Fibroblast of skin of left quadriceps (primary cell): ENCODE results near the gene SUCLG2.

Source experiments
- DNase-seq, 2 experiments: peaks; one replicate each; pipeline ENCODE4 v3.0.0-alpha.2; 2013; ENCODE audit warnings: low read depth in 2 of 2

The SUCLG2 gene, protein sequence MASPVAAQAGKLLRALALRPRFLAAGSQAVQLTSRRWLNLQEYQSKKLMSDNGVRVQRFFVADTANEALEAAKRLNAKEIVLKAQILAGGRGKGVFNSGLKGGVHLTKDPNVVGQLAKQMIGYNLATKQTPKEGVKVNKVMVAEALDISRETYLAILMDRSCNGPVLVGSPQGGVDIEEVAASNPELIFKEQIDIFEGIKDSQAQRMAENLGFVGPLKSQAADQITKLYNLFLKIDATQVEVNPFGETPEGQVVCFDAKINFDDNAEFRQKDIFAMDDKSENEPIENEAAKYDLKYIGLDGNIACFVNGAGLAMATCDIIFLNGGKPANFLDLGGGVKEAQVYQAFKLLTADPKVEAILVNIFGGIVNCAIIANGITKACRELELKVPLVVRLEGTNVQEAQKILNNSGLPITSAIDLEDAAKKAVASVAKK

DNA sequence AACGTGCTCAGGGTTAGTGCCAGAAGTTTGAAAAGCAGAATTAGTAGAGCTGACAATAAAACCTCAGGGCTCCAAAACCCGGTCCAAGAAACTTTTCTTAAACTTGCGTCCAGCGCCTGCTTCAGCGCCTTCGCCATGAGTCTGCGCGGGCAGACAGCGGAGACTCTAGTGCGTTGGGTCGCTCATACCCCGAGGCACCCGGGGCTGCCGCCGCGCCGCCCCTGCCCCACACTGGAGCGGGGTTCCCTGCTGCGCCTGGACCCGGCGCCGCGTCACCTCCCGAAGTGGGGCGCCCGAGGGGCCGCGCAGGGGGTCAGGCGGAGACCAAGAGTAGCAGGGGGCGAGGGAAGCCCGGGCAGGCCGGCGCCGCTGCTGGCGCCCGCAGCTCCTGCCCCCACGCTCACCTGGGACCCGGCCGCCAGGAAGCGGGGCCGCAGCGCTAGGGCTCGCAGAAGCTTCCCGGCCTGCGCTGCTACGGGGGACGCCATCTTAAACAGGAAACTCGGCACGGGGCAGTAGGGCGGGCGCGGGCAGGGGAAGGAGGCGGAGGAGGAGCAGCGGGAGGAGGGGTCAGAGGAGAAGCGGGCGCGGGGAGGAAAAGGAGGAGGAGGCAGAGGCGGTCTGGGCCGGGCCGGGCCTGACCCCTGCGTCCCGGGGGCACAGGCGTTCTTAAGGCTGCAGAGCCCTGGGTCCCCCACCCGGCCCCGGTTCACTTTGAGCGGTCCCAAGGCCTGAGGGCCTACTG is at the start of gene SUCLG2:
TSS of gene SUCLG2 (minus strand) at position 514 of the 745 bp plus-strand sequence. CDS start at position 488, 26 bp downstream.
- DNase-seq = peak; percentile 64 to 67

DNA sequence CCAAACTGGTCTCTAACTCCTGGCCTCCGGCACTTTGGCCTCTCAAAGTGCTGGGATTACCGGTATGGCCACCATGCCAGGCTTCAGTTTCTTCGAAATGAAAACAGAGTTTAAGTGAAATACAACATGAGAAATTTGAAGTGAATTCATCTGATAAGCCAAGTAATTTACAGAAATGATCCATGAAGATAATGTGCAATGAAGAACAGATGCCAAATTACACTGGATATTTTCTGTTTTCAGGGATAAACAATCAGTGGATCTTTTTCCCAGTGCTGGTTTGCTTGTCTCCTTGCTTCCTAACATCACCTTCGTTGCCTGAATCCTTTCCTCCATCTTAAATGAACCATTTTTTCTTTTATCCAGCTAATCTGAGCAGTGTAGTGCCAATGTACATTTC is 46.2 kb upstream of the SUCLG2 start:
- DNase-seq = no peak

DNA sequence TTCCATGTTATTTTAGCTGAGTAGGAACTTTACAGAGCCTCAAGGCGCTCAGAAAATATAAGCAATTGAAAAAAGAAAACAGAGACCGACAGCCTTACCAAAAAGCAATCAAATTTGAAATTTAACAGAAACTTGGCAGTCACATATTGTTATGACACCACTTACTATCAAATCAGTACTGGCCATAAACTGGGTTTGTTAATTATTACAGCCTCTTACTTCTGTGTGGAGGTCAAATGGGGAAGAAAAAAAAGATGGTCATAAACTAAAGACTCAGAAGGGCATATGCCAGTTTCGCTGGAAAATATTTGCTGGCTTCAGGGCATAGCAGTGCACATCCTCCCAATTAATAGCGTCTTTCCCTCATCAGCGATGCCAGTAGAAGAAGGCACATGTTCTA is 45.5 kb upstream of the SUCLG2 start:
- DNase-seq = no peak

DNA sequence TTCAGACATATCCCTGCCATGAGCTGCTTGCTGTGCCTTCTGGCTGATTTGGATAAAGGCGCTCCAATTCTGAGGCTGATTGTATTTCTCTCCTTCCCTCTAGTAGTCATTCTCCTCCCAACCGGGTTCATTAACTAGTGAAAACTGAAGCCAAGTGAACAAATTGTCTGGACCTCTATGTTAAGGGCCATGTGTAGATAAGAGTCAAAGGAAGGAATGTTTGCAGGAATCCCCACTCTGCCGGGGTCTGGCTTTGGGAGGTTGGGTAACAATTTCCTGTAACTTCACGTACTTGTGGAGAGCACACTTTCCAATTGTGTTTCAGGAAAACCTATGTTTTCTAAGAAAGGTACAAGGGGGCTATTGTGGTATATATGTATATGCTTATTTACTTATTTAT is 38.2 kb upstream of the SUCLG2 start:
- DNase-seq = no peak

DNA sequence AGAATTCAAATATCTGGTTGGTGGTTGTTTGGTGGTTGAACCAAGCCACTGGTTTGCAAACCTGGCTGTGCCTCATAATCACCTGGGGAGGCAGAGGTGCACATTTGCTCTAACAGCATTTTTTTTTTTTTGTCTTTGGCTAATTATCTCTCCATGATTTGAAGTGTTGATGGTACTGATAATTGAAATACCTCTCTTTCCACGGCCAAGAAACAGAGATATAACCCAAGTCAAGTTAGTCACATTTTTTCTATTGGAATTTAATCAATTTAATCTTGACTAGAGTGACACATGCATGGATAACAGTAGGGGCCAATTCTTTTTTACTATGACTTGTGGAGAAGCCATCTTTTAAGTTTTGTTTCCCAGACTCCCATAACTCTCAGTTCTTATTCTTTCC is 37.5 kb upstream of the SUCLG2 start:
- no peak for DNase-seq

DNA sequence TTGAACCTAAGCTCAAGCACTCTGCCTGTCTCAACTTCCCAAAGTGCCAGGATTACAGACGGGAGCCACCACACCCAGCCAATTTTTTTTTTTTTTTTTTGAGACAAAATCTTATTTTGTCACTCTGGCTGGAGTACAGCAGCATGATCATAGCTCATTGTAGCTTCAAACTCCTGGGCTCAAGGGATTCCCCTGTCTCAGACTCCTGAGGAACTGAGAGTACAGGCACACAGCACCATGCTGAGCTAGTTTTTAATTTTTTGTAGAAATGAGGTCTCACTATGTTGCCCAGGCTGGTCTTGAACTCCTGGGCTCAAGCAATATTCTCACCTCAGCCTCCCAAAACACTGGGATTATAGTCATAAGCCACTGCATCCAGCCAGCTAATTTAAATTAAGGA is 36.8 kb upstream of the SUCLG2 start:
- no peak for DNase-seq

DNA sequence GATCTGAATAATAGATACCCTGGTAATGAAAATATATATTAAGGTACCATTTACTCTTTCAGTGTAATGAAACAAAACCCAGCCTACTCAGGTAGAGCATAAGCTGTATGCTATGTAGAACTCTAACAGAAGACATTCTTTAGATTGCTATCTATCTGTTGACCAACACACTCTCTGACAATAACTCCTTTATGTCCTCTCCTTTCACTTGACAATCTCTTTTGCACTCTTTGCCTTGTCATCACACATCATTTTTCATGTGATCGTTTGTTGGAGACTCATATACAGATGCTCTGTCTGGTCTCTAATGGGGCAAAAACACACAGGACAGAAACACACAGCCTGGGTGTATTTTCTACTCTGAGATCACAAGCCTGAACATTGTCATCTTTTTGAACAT is 35.4 kb upstream of the SUCLG2 start:
- DNase-seq = no peak

DNA sequence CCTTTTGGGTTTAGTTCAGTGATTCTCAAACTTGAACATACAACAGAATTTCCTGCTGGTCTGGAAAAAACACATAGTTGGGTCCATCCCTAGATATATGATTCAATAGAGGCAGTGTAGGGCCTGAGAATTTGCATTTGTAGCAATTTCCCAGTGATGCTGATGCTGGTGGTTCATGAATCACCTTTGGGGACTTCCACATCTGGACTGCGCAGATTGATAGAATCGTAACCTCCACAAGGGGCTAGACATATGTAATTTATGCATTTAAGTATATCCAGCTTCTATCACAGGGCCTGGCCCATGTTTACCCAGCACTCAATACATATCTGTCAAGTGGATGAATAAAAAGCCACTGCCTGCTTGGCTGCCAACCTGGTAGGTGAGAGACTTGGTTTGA is 33.8 kb upstream of the SUCLG2 start:
- no peak for DNase-seq

DNA sequence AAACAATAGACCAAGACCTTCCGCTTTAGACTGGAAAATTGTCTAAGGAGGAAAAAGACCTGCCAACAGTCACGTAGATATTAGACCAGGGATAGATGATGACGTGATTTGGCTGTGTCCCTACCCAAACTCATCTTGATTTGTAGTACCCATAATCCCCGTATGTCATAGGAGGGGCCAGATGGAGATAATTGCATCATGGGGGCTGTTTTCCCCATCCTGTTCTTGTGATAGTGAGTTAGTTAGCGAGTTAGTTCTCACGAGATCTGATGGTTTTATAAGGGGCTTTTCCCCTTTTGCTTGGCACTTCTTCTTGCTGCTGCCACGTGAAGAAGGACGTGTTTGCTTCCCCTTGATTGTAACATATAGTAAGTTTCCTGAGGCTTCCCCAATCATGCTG is 31.7 kb upstream of the SUCLG2 start:
- DNase-seq = no peak

DNA sequence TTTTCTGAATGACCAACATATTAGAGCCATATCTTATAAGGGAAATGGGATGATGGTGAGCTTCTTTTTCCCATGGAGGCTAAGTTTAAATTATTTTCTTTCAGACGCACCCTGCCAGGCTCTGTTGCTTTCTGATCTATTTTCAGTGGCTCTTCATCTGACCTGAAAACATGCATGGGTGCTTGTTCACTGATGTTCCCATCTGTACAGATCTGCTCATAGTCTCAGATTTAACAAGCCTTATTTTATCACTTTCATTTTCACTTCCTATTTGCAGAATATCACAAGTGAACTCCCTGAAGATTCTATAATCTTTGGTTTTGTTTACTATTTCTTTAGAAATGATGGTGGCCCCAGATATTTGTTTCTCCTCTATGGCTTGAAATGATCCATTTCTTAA is 31.1 kb upstream of the SUCLG2 start:
- DNase-seq = no peak

DNA sequence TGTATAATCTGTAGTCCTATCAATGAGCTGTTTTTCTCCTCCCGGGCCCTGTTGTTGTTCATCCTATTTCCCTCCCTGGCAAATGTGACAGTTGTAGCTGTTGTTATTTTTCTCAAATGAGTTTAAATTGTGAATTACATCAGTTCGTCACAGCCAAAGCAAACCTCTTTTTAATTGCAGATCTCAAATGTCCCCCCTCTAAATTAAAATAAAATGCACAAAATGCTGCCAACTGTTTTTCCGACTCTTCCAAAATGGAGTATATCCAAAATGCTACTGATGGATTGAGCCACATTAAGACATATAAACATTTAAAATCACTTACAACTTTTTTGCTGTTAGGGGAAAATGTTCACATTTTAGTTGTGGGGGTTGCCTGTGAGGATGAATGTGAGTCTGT is 29.8 kb upstream of the SUCLG2 start:
- DNase-seq = no peak

DNA sequence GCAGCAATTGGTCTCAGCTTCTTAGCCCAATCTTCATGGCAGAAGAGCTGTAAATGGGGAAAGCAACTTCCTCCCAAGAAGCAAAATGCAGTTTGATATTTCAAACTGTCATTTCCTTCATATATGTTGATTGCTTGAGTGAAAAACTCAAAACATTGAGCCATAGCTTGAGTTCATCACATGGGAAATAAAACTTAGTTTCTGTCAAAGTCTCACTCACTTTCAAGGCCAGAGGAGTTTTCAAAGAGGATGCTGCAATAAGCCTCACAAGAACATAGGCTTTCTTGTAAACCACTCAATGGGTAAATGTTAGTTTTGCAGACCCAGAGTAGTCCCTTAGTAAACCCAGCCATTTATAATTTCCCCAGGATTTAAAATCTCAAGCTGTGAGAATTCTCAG is 29.1 kb upstream of the SUCLG2 start:
- DNase-seq = no peak

DNA sequence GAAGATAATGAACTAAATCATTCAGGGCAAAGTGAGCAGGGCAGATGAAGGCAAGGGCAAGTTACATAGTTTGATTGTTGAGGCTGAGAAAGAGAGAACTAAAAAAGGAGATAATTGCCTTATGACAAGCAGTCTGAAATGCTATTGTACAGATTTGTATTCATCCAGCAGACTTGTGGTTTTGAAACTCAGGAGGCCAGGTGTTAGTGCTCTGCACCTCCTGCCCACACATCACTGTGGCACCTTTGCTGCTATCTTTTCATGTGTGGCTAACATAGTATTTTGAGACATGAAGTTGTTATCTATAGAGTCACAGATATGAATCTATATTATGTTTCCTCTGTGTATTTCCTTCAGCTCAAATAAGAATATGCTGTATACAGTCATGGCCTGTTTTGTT is 24.3 kb upstream of the SUCLG2 start:
- no peak for DNase-seq

DNA sequence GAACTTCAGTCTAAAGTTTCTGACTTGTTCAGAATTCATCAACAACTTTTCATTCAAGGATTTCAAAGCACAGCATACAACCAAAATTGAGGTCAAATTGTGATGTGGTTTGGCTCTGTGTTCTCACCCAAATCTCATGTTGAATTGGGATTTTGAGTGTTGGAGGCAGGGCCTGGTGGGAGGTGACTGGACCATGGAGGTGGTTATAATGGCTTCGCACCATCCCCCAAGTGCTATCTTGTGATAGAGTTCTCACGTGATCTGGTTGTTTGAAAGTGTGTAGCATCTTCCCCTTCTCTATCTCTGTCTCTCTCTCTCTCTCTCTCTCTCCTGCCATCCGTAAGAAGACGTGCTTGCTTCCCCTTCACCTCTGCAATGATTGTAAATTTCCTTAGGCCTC is 19.6 kb upstream of the SUCLG2 start:
- no peak for DNase-seq

DNA sequence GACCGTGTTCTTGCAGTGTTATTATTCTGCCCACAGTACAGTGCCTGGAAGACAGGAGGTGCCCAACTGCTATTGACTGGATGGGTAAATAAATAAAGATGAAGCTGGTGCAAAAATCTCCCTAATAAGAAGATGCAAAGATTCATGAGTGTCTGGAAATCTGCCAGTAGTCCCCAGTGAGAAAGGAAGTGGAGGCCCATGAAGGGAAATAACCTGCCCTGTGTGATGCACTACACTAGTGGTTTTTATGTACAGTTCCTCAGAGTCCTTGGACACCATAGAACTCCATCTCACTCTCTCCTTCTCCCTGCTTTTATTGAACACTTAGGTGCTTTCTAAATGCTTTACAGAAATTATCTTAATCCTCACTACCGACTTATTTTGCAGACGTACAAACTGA is 8.3 kb upstream of the SUCLG2 start:
- DNase-seq = no peak

DNA sequence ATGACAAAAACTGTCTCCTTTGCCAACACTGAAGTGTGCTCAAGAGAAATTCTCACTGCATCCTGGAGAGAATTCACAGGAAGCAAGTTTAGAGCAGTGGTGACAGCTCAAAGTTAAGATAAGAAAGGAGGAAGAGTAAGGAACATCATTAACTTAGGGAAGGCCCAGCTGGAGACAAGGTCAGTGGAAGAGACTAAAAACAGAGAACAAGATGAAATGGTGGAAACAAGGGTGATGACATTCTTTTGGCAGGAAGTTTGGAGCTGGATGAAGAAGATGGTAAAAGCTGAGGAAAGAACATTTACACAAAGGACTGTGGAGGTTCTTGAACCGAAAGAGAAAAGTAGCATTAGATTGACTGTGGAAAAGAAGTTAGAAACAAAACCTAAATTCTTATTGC is 6.7 kb upstream of the SUCLG2 start:
- no peak for DNase-seq

DNA sequence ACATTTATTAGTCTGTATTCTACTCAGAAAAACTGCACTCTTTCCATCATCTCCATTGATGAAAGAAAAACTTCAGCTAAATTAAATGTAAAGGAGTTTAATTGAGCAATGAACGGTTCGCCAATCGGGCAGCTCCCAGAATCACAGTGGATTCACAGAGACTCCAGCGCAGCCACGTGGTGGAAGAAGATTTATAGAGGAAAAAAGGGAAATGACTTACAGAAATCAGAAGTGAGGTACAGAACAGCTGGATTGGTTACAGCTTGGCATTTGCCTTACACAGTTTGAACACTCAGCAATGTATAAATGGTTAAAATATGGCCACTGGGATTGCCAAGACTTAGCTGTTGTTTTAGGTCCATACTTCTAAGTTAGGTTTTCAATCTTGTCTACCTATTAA is 2.8 kb upstream of the SUCLG2 start:
- DNase-seq = no peak

DNA sequence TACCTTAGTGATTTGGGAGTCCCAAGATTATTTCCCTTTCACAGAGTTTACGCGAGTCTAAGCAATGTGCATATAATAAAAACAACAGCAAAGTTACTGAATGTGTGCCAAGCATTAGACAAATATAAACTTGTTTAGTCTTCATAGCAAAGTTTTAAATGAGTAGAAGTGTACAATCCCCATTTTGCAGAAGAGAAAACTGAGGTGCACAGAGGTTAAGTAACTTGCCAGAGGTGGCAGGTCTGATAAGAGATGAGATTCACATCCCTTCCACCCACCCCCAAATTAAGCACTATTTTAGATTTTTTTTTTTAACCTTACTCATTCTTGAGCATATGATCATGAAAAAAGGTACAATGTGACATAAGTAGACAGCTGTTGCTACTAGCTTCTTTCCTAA is 2.2 kb upstream of the SUCLG2 start:
- DNase-seq = no peak

DNA sequence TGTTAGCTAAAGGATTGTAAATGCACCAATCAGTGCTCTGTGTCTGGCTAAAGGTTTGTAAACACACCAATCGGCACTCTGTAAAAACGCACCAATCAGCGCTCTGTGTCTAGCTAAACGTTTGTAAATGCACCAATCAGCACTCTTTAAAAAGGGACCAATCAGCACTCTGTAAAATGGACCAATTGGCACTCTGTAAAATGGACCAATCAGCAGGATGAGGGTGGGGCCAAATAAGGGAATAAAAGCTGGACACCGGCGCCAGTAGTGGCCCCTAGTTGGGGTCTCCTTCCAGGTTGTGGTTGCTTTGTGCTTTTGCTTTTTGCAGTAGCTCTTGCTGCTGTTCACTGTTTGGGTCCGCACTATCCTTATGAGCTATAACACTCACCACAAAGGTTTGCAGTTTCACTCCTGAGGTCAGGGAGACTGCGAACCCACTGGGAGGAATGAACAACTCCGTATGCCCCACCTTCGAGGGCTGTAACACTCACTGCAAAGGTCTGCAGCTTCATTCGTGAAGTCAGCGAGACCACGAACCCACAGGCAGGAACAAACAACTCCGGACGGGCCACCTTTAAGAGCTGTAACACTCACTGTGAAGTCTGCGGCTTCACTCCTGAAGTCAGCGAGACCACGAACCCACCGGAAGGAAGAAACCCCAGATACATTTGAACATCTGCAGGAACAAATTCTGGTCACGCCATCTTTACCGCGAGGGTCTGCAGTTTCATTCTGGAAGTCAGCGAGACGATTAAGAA is 1.1 kb upstream of the SUCLG2 start:
- no peak for DNase-seq

DNA sequence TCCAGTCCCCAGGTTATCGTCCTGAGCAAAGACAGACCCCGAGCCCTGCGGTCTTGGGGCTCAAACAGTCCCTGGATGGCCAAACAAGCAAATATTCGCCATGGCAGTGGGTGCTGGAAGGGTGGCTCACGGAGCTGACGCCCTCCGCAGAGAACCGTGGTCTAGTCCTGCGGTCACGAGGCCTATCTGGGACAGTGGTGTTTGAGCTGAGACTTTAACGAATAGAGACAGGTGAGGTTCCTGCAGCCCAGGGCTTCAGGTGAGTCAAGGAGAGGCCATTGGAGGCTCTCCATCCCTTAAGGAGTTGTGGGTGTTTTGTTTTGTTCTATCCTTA is 399 bp upstream of the SUCLG2 start:
- DNase-seq = no peak

DNA sequence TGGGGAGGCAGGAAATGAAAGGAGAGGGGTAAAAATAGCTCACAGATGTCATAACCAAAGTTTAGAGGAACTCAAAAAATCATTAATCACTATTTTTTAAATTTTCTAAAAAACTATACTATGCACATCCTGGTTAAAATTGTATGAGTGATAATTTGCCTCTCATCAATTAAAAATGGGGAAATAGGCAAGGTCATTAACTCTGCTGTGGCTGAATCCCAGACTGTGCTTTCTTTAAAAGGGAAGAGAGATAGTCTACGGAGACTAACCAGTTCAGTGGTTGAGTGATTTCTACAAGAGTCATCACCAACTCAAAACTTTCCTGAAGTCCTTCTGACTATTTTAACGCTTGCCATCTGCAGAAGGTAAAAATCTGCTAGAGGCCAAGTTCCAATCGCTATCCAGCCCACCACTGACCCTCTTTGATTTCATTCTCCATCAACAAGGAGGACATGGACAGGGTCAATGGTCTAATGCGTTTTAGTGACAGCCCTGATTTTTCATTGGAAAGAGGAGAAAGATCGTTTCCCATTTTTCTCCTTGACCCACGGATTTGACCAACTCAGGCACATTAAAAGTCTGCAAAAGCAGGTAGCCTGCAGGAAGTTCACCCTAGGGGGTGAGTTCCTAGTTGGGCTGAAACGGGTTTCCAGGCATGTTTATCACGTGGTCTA is 850 bp downstream of the SUCLG2 start:
- no peak for DNase-seq

DNA sequence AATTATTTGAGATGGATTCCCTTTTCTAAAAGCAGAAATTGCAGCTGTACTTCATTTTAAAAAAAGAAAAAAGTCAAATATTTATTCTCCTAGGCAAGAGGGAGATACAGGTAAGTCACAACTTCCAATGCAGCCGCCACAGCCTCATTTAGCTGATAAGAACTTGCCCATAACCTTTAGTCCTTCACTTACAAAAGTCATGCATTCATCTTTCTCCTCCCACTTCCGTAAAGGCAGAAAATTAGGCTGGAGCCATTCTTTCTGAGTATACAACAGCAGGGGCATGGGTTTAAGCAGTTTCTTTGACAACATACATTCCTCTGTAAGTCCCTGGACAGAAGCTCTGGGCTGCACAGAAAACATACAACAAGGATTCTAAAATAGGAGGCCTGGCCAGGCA is 4.3 kb downstream of the SUCLG2 start:
- no peak for DNase-seq
